Activated CD4-positive, alpha-beta T cell treated with anti-CD3 and anti-CD28 coated beads for 1 hour (primary cell): ENCODE measurements around the gene INHBB.

ENCODE experiments used
- DNase-seq: peaks from one replicate; pipeline ENCODE4 v3.0.0-alpha.2; 2020

The INHBB gene

DNA sequence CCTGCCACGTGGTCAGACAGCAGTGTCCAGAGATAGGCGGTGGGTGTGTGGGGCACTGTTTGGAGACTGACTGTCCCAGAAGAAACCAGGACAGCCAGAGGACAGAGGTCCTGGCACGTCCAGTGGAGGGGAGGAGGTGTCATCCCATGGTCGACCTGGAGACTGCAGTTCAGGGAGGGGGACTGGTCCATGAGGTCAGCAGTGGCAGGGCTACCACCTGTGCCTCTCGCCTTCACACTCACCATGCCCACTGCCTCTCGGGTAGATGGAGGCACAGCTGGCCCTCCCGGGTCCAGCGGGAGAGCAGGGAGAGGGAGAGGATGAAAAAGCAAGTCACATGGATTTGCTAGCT, 53.9 kb downstream of the INHBB start:
- DNase-seq, result no peak

DNA sequence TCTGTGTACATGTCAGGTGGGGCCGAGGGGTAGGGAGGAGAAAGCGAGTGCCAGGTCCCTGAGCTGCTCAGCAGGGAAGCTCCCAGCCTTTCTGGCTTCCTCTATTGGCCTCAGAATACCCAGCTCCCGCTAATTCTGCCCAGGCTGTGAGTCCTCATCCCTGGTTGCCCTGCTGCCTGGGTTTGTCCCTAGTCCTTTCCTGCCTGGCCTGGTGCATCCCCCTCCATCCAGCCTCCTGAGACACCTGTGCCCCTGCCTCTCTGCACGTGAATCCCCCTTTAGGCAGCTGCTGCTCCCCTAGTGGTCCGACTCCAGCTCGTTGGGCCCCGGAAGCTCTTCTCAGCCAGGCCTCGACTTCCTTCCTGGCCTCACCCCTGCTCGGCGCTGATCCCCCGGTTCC, 54.6 kb downstream of the INHBB start:
- no peak for DNase-seq
